ENCODE results near the gene PAGR1.

PAGR1 gene

DNA sequence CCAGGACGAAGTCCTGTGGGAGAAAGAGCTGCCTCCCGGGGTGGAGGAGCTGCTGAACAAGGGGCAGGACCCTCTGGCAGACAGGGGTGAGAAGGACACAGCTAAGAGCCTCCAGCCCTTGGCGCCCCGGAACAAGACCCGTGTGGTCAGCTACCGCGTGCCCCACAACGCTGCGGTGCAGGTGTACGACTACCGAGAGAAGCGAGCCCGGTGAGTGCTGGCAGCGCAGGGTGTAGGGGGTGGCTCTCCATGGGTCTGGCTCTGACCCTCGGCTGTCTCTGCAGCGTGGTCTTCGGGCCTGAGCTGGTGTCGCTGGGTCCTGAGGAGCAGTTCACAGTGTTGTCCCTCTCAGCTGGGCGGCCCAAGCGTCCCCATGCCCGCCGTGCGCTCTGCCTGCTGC, 25.7 kb downstream of the PAGR1 start:
- TF ChIP-seq ZNF565 (CRISPR knock-in tag; conservative IDR thresholded peaks at IDR 0.05; ENCODE audit: low read depth) = no peak
- TF ChIP-seq CSDC2 (CRISPR knock-in tag; IDR thresholded peaks at IDR 0.05) = no peak
- TF ChIP-seq ARNTL (CRISPR knock-in tag; IDR thresholded peaks at IDR 0.05; ENCODE audit: borderline replicate concordance, low read depth) = no peak
- ATAC-seq = no peak

- peak; percentile 39; the same call in 2 of the 3 replicates for ATAC-seq
- peak; percentile 46; the same call in 1 of the 2 replicates for TF ChIP-seq ZFP3 (CRISPR knock-in tag; IDR thresholded peaks at IDR 0.05)
- TF ChIP-seq, protein P1, sequence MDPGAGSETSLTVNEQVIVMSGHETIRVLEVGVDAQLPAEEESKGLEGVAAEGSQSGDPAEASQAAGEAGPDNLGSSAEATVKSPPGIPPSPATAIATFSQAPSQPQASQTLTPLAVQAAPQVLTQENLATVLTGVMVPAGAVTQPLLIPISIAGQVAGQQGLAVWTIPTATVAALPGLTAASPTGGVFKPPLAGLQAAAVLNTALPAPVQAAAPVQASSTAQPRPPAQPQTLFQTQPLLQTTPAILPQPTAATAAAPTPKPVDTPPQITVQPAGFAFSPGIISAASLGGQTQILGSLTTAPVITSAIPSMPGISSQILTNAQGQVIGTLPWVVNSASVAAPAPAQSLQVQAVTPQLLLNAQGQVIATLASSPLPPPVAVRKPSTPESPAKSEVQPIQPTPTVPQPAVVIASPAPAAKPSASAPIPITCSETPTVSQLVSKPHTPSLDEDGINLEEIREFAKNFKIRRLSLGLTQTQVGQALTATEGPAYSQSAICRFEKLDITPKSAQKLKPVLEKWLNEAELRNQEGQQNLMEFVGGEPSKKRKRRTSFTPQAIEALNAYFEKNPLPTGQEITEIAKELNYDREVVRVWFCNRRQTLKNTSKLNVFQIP (CRISPR knock-in tag; IDR thresholded peaks at IDR 0.05; ENCODE audit: borderline replicate concordance, low read depth) = no peak
These were observed 26.9 kb downstream of the PAGR1 start for GRCh38 chr16:29842732-29843346.

- ATAC-seq = no peak
- TF ChIP-seq PATZ1 (CRISPR knock-in tag; IDR thresholded peaks at IDR 0.05; ENCODE audit: borderline replicate concordance) (no peak), ZFP30 (CRISPR knock-in tag; IDR thresholded peaks at IDR 0.05) (no peak), BACH2 (CRISPR knock-in tag; IDR thresholded peaks at IDR 0.05; ENCODE audit: borderline replicate concordance) (no peak), TCF4 (CRISPR knock-in tag; IDR thresholded peaks at IDR 0.05; ENCODE audit: borderline replicate concordance) (no peak), GLIS3 (CRISPR knock-in tag; IDR thresholded peaks at IDR 0.05) (no peak), OSR1 (CRISPR knock-in tag; IDR thresholded peaks at IDR 0.05) (no peak), SNAI2 (CRISPR knock-in tag; IDR thresholded peaks at IDR 0.05) (no peak), ZNF565 (CRISPR knock-in tag; conservative IDR thresholded peaks at IDR 0.05; ENCODE audit: low read depth) (no peak)
These were observed 28.0 kb downstream of the PAGR1 start for GRCh38 chr16:29843931-29844330.

DNA sequence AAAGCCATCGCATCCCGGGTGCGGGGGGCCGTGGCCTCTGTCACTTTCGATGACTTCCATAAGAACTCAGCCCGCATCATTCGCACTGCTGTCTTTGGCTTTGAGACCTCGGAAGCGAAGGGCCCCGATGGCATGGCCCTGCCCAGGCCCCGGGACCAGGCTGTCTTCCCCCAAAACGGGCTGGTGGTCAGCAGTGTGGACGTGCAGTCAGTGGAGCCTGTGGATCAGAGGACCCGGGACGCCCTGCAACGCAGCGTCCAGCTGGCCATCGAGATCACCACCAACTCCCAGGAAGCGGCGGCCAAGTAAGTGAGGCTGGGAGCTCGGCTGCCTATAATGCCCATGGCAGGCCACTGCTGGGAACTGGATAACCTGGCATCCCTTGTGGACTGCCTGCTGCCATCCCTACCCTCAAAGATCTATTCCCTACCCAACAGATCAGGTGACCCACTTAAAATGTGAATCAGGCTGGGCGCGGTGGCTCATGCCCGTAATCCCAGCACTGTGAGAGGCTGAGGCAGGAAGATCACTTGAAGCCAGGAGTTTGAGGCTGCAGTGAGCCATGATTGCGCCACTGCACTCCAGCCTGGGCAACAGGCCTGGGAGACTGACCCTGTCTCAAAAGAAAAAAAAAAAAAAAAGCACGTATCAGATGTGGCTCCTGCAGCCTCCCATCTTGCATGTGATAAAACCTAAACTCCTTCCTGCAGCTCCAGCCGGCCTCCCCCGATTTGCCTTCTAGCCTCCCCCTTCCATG, 28.8 kb downstream of the PAGR1 start:
- TF ChIP-seq, protein P2, sequence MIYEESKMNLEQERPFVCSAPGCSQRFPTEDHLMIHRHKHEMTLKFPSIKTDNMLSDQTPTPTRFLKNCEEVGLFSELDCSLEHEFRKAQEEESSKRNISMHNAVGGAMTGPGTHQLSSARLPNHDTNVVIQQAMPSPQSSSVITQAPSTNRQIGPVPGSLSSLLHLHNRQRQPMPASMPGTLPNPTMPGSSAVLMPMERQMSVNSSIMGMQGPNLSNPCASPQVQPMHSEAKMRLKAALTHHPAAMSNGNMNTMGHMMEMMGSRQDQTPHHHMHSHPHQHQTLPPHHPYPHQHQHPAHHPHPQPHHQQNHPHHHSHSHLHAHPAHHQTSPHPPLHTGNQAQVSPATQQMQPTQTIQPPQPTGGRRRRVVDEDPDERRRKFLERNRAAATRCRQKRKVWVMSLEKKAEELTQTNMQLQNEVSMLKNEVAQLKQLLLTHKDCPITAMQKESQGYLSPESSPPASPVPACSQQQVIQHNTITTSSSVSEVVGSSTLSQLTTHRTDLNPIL (CRISPR knock-in tag; IDR thresholded peaks at IDR 0.05; ENCODE audit: low read depth) = no peak
- no peak for TF ChIP-seq ISL1 (CRISPR knock-in tag; IDR thresholded peaks at IDR 0.05)
- no peak for TF ChIP-seq RARB (CRISPR knock-in tag; IDR thresholded peaks at IDR 0.05)
- no peak for TF ChIP-seq BACH2 (CRISPR knock-in tag; IDR thresholded peaks at IDR 0.05; ENCODE audit: borderline replicate concordance)
- ATAC-seq = no peak

GRCh38 chr16:29845656-29846055, 29.7 kb downstream of the PAGR1 start:
- ATAC-seq = no peak
- no peak for TF ChIP-seq PATZ1 (CRISPR knock-in tag; IDR thresholded peaks at IDR 0.05; ENCODE audit: borderline replicate concordance)
- TF ChIP-seq CSDC2 (CRISPR knock-in tag; IDR thresholded peaks at IDR 0.05) = no peak
- TF ChIP-seq, protein P2 (CRISPR knock-in tag; IDR thresholded peaks at IDR 0.05; ENCODE audit: low read depth) = no peak
- no peak for TF ChIP-seq ZFP30 (CRISPR knock-in tag; IDR thresholded peaks at IDR 0.05)
- TF ChIP-seq ISL1 (CRISPR knock-in tag; IDR thresholded peaks at IDR 0.05) = no peak
- no peak for TF ChIP-seq ARNTL (CRISPR knock-in tag; IDR thresholded peaks at IDR 0.05; ENCODE audit: borderline replicate concordance, low read depth)
- TF ChIP-seq BACH2 (CRISPR knock-in tag; IDR thresholded peaks at IDR 0.05; ENCODE audit: borderline replicate concordance) = no peak
- TF ChIP-seq SNAI2 (CRISPR knock-in tag; IDR thresholded peaks at IDR 0.05) = no peak
- no peak for TF ChIP-seq PPARA (CRISPR knock-in tag; IDR thresholded peaks at IDR 0.05; ENCODE audit: borderline replicate concordance)
- no peak for TF ChIP-seq ESRRG (CRISPR knock-in tag; IDR thresholded peaks at IDR 0.05)
- TF ChIP-seq ZNF565 (CRISPR knock-in tag; conservative IDR thresholded peaks at IDR 0.05; ENCODE audit: low read depth) = no peak
- TF ChIP-seq ZNF70 (CRISPR knock-in tag; IDR thresholded peaks at IDR 0.05) = no peak
- no peak for TF ChIP-seq ZC3H10 (CRISPR knock-in tag; IDR thresholded peaks at IDR 0.05)
- TF ChIP-seq, protein P3, sequence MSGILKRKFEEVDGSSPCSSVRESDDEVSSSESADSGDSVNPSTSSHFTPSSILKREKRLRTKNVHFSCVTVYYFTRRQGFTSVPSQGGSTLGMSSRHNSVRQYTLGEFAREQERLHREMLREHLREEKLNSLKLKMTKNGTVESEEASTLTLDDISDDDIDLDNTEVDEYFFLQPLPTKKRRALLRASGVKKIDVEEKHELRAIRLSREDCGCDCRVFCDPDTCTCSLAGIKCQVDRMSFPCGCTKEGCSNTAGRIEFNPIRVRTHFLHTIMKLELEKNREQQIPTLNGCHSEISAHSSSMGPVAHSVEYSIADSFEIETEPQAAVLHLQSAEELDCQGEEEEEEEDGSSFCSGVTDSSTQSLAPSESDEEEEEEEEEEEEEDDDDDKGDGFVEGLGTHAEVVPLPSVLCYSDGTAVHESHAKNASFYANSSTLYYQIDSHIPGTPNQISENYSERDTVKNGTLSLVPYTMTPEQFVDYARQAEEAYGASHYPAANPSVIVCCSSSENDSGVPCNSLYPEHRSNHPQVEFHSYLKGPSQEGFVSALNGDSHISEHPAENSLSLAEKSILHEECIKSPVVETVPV (CRISPR knock-in tag; IDR thresholded peaks at IDR 0.05) = no peak

Data from SK-N-SH treated with all-trans-retinoic acid at 6 μM for 48 hours (cell line).